Measurements from ENCODE around the gene CFHR4.
"Not testable (repeated sequence)": the region's sequence is repeated elsewhere in the genome, so short reads cannot be mapped to it uniquely, and the experiment has no call there.

The CFHR4 gene

DNA sequence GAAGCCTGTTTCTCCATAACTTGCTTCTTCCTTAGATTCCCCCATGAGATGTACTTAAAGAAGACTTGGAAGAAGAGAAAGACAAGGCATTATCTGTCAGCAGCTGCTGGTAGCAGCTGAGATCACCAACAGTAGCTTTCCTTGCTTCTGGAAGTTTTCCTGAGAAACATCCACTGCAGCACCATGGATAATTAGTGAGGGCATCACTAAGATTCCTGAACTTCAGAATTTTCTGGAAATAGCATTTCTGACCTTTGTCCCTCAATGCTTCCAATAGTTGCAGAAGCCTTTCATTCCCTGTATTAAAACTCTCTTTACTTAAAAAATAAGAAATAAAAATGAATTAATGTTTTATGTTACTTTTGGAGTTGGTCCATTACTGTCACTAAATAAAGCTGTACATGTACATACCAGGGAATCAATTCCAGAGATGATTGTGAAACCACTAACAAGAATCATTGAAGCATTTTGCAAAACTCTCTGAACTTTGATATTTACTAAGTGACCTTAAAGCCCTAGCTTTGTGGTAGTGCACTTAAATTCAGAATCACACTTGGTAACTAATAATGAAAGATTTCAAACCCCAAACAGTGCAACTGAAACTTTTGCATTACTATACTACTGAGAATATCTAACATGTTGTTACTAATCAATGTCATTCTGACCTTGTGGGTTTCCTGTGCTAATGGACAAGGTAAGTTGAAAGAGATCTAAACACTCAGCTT, at the start of gene CFHR4:
Gene CFHR4 (plus strand): TSS at position 538 of the 725 bp plus-strand sequence. CDS start 99 bp downstream, at position 637.
- Histone ChIP-seq H3K27me3 (replicated peaks; ENCODE audit: control insufficient read depth, insufficient read depth, low read length) (peaks cover 4% of the 10 kb centered on the region), H3K9ac (ENCODE audit: low read length) (no peak within 1 kb of the TSS), H3K4me1 (ENCODE audit: control insufficient read depth, insufficient read depth, low read length) (peaks cover 7% of the 10 kb centered on the region), H3K4me3 (ENCODE audit: low read length) (no peak within 1 kb of the TSS), H3K9me3 (ENCODE audit: control insufficient read depth, low read length) (peaks cover 6% of the 10 kb centered on the region), H3K36me3 (ENCODE audit: control insufficient read depth, insufficient read depth, low read length, severe bottlenecking) (no peaks in the 10 kb centered on the region)
- peak; percentile 48 for DNase-seq (ENCODE audit: low read depth)

DNA sequence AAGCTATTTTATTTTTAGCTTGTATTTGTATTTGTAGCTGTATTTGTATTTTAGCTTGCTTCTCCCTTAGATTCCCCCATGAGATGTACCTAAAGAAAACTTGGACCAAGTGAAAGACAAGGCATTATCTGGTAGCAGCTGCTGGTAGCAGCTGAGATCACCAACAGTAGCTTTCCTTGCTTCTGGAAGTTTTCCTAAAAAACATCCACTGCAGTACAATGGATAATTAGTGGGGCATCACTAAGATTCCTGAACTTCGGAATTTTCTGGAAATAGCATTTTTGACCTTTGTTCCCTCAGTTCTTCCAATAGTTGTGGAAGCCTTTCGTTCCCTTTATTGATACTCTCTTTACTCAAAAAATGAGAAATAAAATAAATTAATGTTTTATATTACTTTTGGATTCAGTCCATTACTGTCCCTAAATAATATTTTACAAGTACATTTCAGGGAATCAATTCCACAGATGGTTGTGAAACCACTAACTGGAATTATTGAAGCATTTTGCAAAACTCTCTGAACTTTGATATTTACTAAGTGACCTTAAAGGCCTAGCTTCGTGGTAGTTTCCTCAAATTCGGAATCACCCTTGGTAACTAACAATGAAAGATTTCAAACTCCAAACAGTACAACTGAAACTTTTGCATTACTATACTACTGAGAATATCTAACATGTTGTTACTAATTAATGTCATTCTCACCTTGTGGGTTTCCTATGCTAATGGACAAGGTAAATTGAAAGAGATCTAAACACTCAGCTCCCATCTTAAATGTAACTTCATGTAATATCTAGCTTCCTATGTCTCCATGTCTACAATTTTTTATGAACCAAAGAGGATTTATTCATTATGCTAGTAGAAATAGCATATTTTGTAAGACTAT, 38.0 kb upstream of the CFHR4 start:
- H3K9me3 ChIP-seq (ENCODE audit: control insufficient read depth, low read length); H3K4me3 ChIP-seq (ENCODE audit: low read length); DNase-seq (ENCODE audit: low read depth): not testable (repeated sequence)

DNA sequence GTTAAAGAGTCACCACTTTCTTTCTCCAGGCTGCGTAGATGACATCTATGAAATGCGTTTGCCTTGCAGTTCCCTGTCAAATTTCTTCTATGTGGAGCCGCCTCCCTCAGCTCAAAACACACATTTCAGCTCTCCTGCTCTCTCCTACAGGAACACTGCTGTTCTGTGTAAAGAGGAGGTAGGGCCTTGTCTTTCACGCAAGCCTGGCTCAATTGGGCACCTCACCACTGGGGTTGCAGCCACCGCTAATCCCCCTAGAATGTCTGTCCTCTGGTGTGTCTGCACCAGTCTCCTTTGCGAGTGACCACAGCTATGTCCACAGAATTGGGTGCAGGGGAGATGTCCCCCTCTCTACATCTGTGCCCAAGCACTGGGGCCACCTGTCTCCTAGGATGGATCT, 31.8 kb upstream of the CFHR4 start:
- Histone ChIP-seq H3K4me3 (ENCODE audit: low read length) (no peak overlapping the region), H3K27me3 (replicated peaks; ENCODE audit: control insufficient read depth, insufficient read depth, low read length) (no peaks in the 10 kb centered on the region), H3K9me3 (ENCODE audit: control insufficient read depth, low read length) (no peaks in the 10 kb centered on the region), H3K9ac (ENCODE audit: low read length) (no peak overlapping the region), H3K36me3 (ENCODE audit: control insufficient read depth, insufficient read depth, low read length, severe bottlenecking) (no peaks in the 10 kb centered on the region), H3K4me1 (ENCODE audit: control insufficient read depth, insufficient read depth, low read length) (no peaks in the 10 kb centered on the region)
- DNase-seq (ENCODE audit: low read depth) = no peak

More for the DNA sequence above, 38.0 kb upstream of the CFHR4 start:
- not testable (repeated sequence) for H3K9ac ChIP-seq (ENCODE audit: low read length); H3K4me1 ChIP-seq (ENCODE audit: control insufficient read depth, insufficient read depth, low read length); H3K27me3 ChIP-seq (replicated peaks; ENCODE audit: control insufficient read depth, insufficient read depth, low read length); H3K36me3 ChIP-seq (ENCODE audit: control insufficient read depth, insufficient read depth, low read length, severe bottlenecking)

DNA sequence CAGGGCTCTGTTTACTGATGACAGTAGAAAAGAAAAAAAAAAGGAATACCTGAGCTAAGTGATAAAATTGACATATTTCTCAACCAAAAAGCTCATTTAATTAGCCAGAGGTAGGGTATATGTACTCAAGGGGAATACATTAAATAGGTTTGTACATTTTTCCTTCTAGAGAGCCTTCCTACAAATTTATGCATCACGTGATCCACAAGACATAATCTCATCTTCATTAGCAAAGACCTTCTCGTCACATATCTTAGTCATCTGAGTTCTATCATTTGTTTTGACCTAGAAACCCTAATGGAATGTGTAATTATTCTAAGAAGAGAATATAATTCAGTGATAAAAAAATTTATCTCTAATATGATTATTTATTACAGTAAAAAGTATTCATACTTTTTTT, 30.7 kb upstream of the CFHR4 start:
- Histone ChIP-seq H3K27me3 (replicated peaks; ENCODE audit: control insufficient read depth, insufficient read depth, low read length) (no peaks in the 10 kb centered on the region), H3K36me3 (ENCODE audit: control insufficient read depth, insufficient read depth, low read length, severe bottlenecking) (no peaks in the 10 kb centered on the region), H3K9ac (ENCODE audit: low read length) (no peak overlapping the region), H3K9me3 (ENCODE audit: control insufficient read depth, low read length) (no peaks in the 10 kb centered on the region), H3K4me1 (ENCODE audit: control insufficient read depth, insufficient read depth, low read length) (no peaks in the 10 kb centered on the region), H3K4me3 (ENCODE audit: low read length) (no peak overlapping the region)
- no peak for DNase-seq (ENCODE audit: low read depth)

DNA sequence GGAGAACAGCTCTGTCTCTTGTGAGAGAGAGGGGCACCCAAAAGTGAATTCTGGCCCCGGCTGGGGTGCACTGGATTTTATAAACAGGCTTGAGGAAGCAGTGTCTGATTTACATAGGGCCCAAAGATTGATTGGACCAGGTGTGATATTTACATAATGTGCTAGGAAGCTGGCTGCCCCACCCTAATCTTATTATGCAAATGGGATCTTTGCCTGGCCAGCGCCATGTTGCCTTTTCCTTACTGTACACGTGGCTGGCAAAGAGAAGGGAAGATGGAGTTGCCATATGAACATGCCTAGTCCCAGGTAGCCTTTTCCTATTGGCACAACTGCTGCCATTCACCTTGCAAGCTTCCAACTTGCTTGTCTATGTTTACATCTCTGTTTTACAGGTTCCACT, 29.0 kb upstream of the CFHR4 start:
- Histone ChIP-seq H3K4me3 (ENCODE audit: low read length) (no peak overlapping the region), H3K4me1 (ENCODE audit: control insufficient read depth, insufficient read depth, low read length) (no peaks in the 10 kb centered on the region), H3K9ac (ENCODE audit: low read length) (no peak overlapping the region), H3K27me3 (replicated peaks; ENCODE audit: control insufficient read depth, insufficient read depth, low read length) (no peaks in the 10 kb centered on the region), H3K36me3 (ENCODE audit: control insufficient read depth, insufficient read depth, low read length, severe bottlenecking) (no peaks in the 10 kb centered on the region), H3K9me3 (ENCODE audit: control insufficient read depth, low read length) (no peaks in the 10 kb centered on the region)
- DNase-seq (ENCODE audit: low read depth) = no peak

DNA sequence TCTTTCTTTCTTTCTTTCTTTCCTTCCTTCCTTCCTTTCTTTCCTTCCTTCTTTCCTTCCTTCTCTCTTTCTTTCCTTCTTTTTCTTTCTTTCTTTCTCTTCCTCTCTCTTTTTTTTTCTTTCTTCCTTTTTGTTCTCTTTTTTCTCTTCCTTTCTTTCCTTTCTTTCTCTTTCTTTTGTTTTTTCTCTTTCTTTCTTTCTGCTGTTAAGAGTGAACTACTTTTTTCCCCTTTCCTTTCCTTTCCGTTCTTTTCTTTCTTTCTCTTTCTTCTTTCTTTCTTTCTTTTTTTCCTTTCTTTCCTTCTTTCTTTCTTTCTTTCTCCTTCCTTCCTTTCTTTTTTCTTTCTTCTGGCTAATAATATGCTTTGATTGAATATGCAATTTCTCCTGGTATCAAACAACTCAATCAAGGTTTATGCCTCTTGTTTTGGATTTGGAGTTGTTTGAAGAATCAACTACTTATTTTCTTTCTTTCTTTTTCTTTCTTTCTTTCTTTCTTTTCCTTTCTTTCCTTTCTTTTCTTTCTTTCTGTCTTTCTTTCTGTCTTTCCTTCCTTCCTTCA, 27.4 kb upstream of the CFHR4 start:
- DNase-seq (ENCODE audit: low read depth) = no peak
- Histone ChIP-seq H3K27me3 (replicated peaks; ENCODE audit: control insufficient read depth, insufficient read depth, low read length) (no peaks in the 10 kb centered on the region), H3K36me3 (ENCODE audit: control insufficient read depth, insufficient read depth, low read length, severe bottlenecking) (no peaks in the 10 kb centered on the region), H3K4me3 (ENCODE audit: low read length) (no peak overlapping the region), H3K9ac (ENCODE audit: low read length) (no peak overlapping the region), H3K4me1 (ENCODE audit: control insufficient read depth, insufficient read depth, low read length) (no peaks in the 10 kb centered on the region), H3K9me3 (ENCODE audit: control insufficient read depth, low read length) (no peaks in the 10 kb centered on the region)

DNA sequence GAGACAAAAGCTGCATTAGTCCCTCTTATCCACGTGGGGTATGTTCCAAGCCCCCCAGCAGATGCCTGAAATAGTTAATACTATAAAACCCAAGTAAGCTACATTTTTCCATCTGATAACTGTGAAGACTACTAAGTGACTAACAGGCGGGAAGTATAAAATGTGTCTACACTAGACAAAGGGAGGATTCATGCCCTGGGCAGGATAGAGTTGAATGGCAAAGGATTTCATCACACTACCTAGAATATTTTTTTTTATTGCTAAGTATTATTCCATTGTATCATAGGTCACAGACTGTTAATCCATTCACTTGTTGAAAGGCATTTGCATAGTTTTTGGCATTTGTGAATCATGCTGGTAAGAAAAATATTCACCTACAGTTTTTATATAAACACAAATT, 26.4 kb upstream of the CFHR4 start:
- no peaks in the 10 kb centered on the region for H3K9me3 ChIP-seq (ENCODE audit: control insufficient read depth, low read length)
- DNase-seq (ENCODE audit: low read depth) = no peak
- no peaks in the 10 kb centered on the region for H3K36me3 ChIP-seq (ENCODE audit: control insufficient read depth, insufficient read depth, low read length, severe bottlenecking)
- no peak overlapping the region for H3K4me3 ChIP-seq (ENCODE audit: low read length)
- no peaks in the 10 kb centered on the region for H3K4me1 ChIP-seq (ENCODE audit: control insufficient read depth, insufficient read depth, low read length)
- H3K9ac ChIP-seq (ENCODE audit: low read length) = no peak overlapping the region
- H3K27me3 ChIP-seq (replicated peaks; ENCODE audit: control insufficient read depth, insufficient read depth, low read length) = no peaks in the 10 kb centered on the region

DNA sequence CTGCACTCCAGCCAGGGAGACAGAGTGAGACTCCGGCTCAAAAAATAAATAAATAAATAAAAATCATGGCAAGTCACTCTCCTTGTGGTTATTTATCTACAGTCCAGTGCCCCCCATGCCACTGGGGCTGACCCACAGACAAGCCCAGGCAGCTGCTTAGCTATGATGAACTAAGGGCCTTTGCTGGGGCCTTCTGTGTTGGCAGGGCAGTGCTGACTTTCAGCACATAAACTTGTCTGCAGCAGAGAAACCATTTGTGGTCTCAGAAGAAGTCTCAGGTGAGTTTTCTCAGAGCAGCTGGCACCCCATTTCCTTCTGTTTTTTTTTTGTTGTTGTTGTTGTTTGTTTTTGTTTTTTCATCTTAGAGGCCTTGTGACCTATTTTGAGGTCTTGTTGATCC, 20.9 kb upstream of the CFHR4 start:
- no peaks in the 10 kb centered on the region for H3K4me1 ChIP-seq (ENCODE audit: control insufficient read depth, insufficient read depth, low read length)
- no peaks in the 10 kb centered on the region for H3K27me3 ChIP-seq (replicated peaks; ENCODE audit: control insufficient read depth, insufficient read depth, low read length)
- H3K36me3 ChIP-seq (ENCODE audit: control insufficient read depth, insufficient read depth, low read length, severe bottlenecking) = no peaks in the 10 kb centered on the region
- H3K9me3 ChIP-seq (ENCODE audit: control insufficient read depth, low read length) = peaks cover 4% of the 10 kb centered on the region
- no peak overlapping the region for H3K4me3 ChIP-seq (ENCODE audit: low read length)
- no peak for DNase-seq (ENCODE audit: low read depth)
- no peak overlapping the region for H3K9ac ChIP-seq (ENCODE audit: low read length)

DNA sequence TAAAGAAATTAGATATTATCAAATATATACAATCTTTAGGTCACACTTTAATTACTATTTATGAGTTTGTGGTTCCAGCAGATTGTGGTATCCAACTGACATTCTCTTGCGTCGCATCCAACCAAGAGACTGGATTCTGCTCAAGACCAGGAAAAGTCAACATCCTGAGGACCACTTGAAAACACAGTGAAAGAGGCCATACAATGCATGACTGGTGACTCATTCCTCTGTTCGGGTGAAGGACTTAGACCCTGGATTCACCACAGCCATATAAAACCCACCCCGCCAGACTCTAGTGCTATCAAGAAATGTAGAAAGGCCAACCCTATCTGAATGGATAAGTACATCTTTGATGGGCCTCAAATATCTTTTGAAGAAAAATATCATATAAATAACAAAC, 14.5 kb upstream of the CFHR4 start:
- Histone ChIP-seq H3K4me1 (ENCODE audit: control insufficient read depth, insufficient read depth, low read length) (no peaks in the 10 kb centered on the region), H3K9me3 (ENCODE audit: control insufficient read depth, low read length) (no peaks in the 10 kb centered on the region), H3K9ac (ENCODE audit: low read length) (no peak overlapping the region), H3K27me3 (replicated peaks; ENCODE audit: control insufficient read depth, insufficient read depth, low read length) (no peaks in the 10 kb centered on the region), H3K36me3 (ENCODE audit: control insufficient read depth, insufficient read depth, low read length, severe bottlenecking) (no peaks in the 10 kb centered on the region), H3K4me3 (ENCODE audit: low read length) (no peak overlapping the region)
- DNase-seq (ENCODE audit: low read depth) = no peak

DNA sequence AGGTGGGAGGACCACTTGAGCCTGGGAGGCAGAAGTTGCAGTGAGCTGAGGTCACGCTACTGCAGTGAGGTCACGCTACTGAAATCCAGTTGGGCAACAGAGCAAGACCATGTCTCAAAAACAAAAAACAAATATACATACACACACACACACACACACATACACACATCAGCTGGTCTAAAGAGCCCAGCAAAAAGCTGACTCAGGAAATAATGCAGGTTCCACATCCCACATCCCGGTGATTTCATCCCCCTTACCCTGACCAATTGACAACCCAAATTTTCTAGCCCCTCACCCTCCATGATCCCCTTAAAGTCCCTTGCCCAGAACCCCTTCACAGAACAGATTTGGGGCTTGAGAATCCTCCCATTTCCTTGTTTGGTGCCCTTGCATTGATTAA, 11.9 kb upstream of the CFHR4 start:
- H3K27me3 ChIP-seq (replicated peaks; ENCODE audit: control insufficient read depth, insufficient read depth, low read length) = peaks cover 7% of the 10 kb centered on the region
- no peak for DNase-seq (ENCODE audit: low read depth)
- H3K9me3 ChIP-seq (ENCODE audit: control insufficient read depth, low read length) = no peaks in the 10 kb centered on the region

DNA sequence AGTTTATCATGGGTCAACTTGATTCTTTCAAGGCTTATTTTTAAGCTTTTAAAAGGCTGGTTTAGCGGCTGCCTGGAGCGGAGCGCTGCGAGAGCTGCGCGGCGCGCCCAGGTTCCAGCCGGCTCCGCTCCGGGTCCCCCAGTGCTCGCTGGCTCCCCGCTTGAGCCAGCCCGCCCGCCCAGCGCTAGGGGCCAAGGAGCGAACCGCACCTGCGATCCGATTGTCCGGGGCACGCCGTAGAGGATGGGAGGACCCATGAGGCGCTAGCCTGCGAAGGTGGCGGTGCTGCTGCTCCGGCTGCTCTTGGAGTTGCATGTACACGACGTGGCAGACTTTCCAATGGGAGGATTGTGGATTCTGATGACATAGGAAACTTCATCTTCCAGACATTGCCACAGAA, 9.9 kb upstream of the CFHR4 start:
- H3K4me1 ChIP-seq (ENCODE audit: control insufficient read depth, insufficient read depth, low read length) = no peaks in the 10 kb centered on the region
- H3K27me3 ChIP-seq (replicated peaks; ENCODE audit: control insufficient read depth, insufficient read depth, low read length) = peaks cover 7% of the 10 kb centered on the region
- H3K9ac ChIP-seq (ENCODE audit: low read length) = no peak overlapping the region
- no peak for DNase-seq (ENCODE audit: low read depth)
- H3K4me3 ChIP-seq (ENCODE audit: low read length) = peak overlapping the region; percentile 74
- H3K36me3 ChIP-seq (ENCODE audit: control insufficient read depth, insufficient read depth, low read length, severe bottlenecking) = no peaks in the 10 kb centered on the region
- H3K9me3 ChIP-seq (ENCODE audit: control insufficient read depth, low read length) = no peaks in the 10 kb centered on the region

More for the DNA sequence above, 11.9 kb upstream of the CFHR4 start:
- H3K9ac ChIP-seq (ENCODE audit: low read length) = no peak overlapping the region
- no peaks in the 10 kb centered on the region for H3K4me1 ChIP-seq (ENCODE audit: control insufficient read depth, insufficient read depth, low read length)
- no peaks in the 10 kb centered on the region for H3K36me3 ChIP-seq (ENCODE audit: control insufficient read depth, insufficient read depth, low read length, severe bottlenecking)
- no peak overlapping the region for H3K4me3 ChIP-seq (ENCODE audit: low read length)
